ENCODE measurements around the gene ARHGAP28. TPM values are rescaled to one million over a fixed set of nuclear protein-coding genes. Genes with fewer than 3 reads are reported as not detected.

ARHGAP28 gene
- total RNA-seq, 1 experiment from 2014 or later = not detected

GRCh38 chr18:6865251-6865650 is 135.7 kb downstream of the ARHGAP28 start:
- no TSS peak for BruUV-seq (replicated peaks)
- Mint-ChIP-seq H3K4me1 (ENCODE audit: low read depth, unreplicated experiment) (no peaks in the 10 kb centered on the region), H3K4me3 (ENCODE audit: low read depth, unreplicated experiment) (no peak overlapping the region), H3K36me3 (ENCODE audit: insufficient read depth, unreplicated experiment) (no peaks in the 10 kb centered on the region), H3K27ac (ENCODE audit: unreplicated experiment) (no peak overlapping the region), H3K27me3 (ENCODE audit: unreplicated experiment) (peaks cover 46% of the 10 kb centered on the region), H3K9me3 (ENCODE audit: low read depth, unreplicated experiment) (no peaks in the 10 kb centered on the region)
- CTCF ChIA-PET = no interaction called here
- TF ChIP-seq CTCF (IDR thresholded peaks at IDR 0.05; ENCODE audit: unreplicated experiment) = no peak
- intact Hi-C loops (cut with micrococcal nuclease; ENCODE audit: unreplicated experiment) = no loop called here
- DNase-seq = no peak

- Mint-ChIP-seq H3K27me3 (ENCODE audit: unreplicated experiment) (peaks cover 42% of the 10 kb centered on the region), H3K36me3 (ENCODE audit: insufficient read depth, unreplicated experiment) (no peaks in the 10 kb centered on the region), H3K27ac (ENCODE audit: unreplicated experiment) (no peak overlapping the region), H3K9me3 (ENCODE audit: low read depth, unreplicated experiment) (no peaks in the 10 kb centered on the region), H3K4me1 (ENCODE audit: low read depth, unreplicated experiment) (no peaks in the 10 kb centered on the region), H3K4me3 (ENCODE audit: low read depth, unreplicated experiment) (no peak overlapping the region)
- TF ChIP-seq CTCF (IDR thresholded peaks at IDR 0.05; ENCODE audit: unreplicated experiment) = no peak
- CTCF ChIA-PET = interaction anchor here (0.6 kb wide), 1 partner anchor 252 kb away, joined by 3 read pairs; no protein-coding TSS in a partner anchor
- intact Hi-C loops (cut with micrococcal nuclease; ENCODE audit: unreplicated experiment) = no loop called here
- no TSS peak for BruUV-seq (replicated peaks)
- DNase-seq = no peak
Observed at GRCh38 chr18:6866552-6867085, 137.1 kb downstream of the ARHGAP28 start.

GRCh38 chr18:6868033-6868432 is 138.5 kb downstream of the ARHGAP28 start:
- DNase-seq = no peak
- peaks cover 48% of the 10 kb centered on the region for H3K27me3 Mint-ChIP-seq (ENCODE audit: unreplicated experiment)
- CTCF ChIA-PET = interaction anchor here (0.6 kb wide), 1 partner anchor 365 kb away, joined by 3 read pairs; no protein-coding TSS in a partner anchor
- H3K4me3 Mint-ChIP-seq (ENCODE audit: low read depth, unreplicated experiment) = no peak overlapping the region
- no peak for TF ChIP-seq CTCF (IDR thresholded peaks at IDR 0.05; ENCODE audit: unreplicated experiment)
- no peaks in the 10 kb centered on the region for H3K9me3 Mint-ChIP-seq (ENCODE audit: low read depth, unreplicated experiment)
- BruUV-seq (replicated peaks) = no TSS peak
- intact Hi-C loops (cut with micrococcal nuclease; ENCODE audit: unreplicated experiment) = no loop called here
- H3K36me3 Mint-ChIP-seq (ENCODE audit: insufficient read depth, unreplicated experiment) = no peaks in the 10 kb centered on the region
- no peak overlapping the region for H3K27ac Mint-ChIP-seq (ENCODE audit: unreplicated experiment)
- H3K4me1 Mint-ChIP-seq (ENCODE audit: low read depth, unreplicated experiment) = no peaks in the 10 kb centered on the region

GRCh38 chr18:6871566-6871965 is 142.1 kb downstream of the ARHGAP28 start:
- no peak overlapping the region for H3K4me3 Mint-ChIP-seq (ENCODE audit: low read depth, unreplicated experiment)
- no peaks in the 10 kb centered on the region for H3K4me1 Mint-ChIP-seq (ENCODE audit: low read depth, unreplicated experiment)
- DNase-seq = no peak
- peaks cover 57% of the 10 kb centered on the region for H3K27me3 Mint-ChIP-seq (ENCODE audit: unreplicated experiment)
- no peaks in the 10 kb centered on the region for H3K9me3 Mint-ChIP-seq (ENCODE audit: low read depth, unreplicated experiment)
- intact Hi-C loops (cut with micrococcal nuclease; ENCODE audit: unreplicated experiment) = no loop called here
- H3K27ac Mint-ChIP-seq (ENCODE audit: unreplicated experiment) = no peak overlapping the region
- no peaks in the 10 kb centered on the region for H3K36me3 Mint-ChIP-seq (ENCODE audit: insufficient read depth, unreplicated experiment)
- CTCF ChIA-PET = no interaction called here
- no peak for TF ChIP-seq CTCF (IDR thresholded peaks at IDR 0.05; ENCODE audit: unreplicated experiment)
- BruUV-seq (replicated peaks) = no TSS peak

Measured in Calu3 (cell line).